ENCODE results near the gene SCRN3. TPM values are rescaled to one million over a fixed set of nuclear protein-coding genes. Genes with fewer than 3 reads are reported as not detected.
"Not testable (repeated sequence)": the region's sequence is repeated elsewhere in the genome, so short reads cannot be mapped to it uniquely, and the experiment has no call there.

The SCRN3 gene
- total RNA-seq, result 10 to 100 TPM; 15.3 to 18.4 TPM

GRCh38 chr2:174395284-174395968 is at the start of gene SCRN3:
Gene SCRN3 (plus strand): TSS chr2:174395730. CDS start chr2:174398284, 2,554 bp downstream.
- no peaks in the 10 kb centered on the region for H3K9me3 Mint-ChIP-seq
- CTCF ChIA-PET, result interaction anchor here (0.6 to 1.4 kb wide), 5 partner anchors 9 to 208 kb away, joined by 3 to 4 read pairs (median 3); no protein-coding TSS in a partner anchor
- H3K27me3 Mint-ChIP-seq, result no peaks in the 10 kb centered on the region
- POLR2A ChIA-PET, result interaction anchor here (0.6 to 1.5 kb wide), 10 partner anchors 59 to 431 kb away, joined by 3 to 7 read pairs (median 3); partner anchors contain the start of genes OLA1 and WIPF1
- peak; percentile 81 for DNase-seq
- peaks cover 42% of the 10 kb centered on the region for H3K4me1 Mint-ChIP-seq
- peaks cover 26% of the 10 kb centered on the region for H3K36me3 Mint-ChIP-seq (ENCODE audit: low read depth)
- H3K27ac Mint-ChIP-seq, result peak within 1 kb of the TSS; percentile 84
- peak within 1 kb of the TSS; percentile 91 for H3K4me3 Mint-ChIP-seq

DNA sequence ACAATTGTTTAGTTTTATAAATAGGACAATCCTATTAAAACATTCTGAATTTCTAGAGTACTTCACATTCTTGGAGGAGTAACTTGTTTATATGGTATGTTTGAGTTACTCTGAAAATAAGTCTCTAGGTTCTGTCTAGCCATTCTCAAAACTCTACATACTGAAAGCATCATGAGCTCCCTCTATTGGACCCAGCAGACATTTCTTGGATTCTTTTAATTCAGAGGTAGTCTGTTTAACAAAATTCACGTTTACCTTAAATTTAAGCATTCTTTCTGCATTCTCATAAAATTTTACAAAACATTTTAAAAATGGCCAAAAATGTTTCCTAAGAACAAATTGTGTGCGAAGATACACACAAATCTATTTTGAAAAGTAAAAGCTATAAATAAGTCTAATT is 45.5 kb upstream of the SCRN3 start:
- no peaks in the 10 kb centered on the region for H3K4me1 Mint-ChIP-seq
- H3K27me3 Mint-ChIP-seq, result peaks cover 8% of the 10 kb centered on the region
- CTCF ChIA-PET, result interaction anchor here (0.5 to 3.1 kb wide), 4 partner anchors 9 to 213 kb away, joined by 3 to 14 read pairs (median 3); no protein-coding TSS in a partner anchor
- no peak overlapping the region for H3K4me3 Mint-ChIP-seq
- peaks cover 9% of the 10 kb centered on the region for H3K36me3 Mint-ChIP-seq (ENCODE audit: low read depth)
- no peak overlapping the region for H3K27ac Mint-ChIP-seq
- no peaks in the 10 kb centered on the region for H3K9me3 Mint-ChIP-seq
- no peak for DNase-seq
- POLR2A ChIA-PET, result no interaction called here

GRCh38 chr2:174350593-174351181 is 44.8 kb upstream of the SCRN3 start:
- DNase-seq, result no peak
- Mint-ChIP-seq H3K9me3 (no peaks in the 10 kb centered on the region), H3K36me3 (ENCODE audit: low read depth) (peaks cover 9% of the 10 kb centered on the region), H3K27ac (no peak overlapping the region), H3K27me3 (peaks cover 2% of the 10 kb centered on the region), H3K4me1 (no peaks in the 10 kb centered on the region), H3K4me3 (no peak overlapping the region)
- POLR2A ChIA-PET, result no interaction called here
- CTCF ChIA-PET, result interaction anchor here (1.1 to 3.1 kb wide), 3 partner anchors 9 to 141 kb away, joined by 3 to 14 read pairs (median 3); no protein-coding TSS in a partner anchor

DNA sequence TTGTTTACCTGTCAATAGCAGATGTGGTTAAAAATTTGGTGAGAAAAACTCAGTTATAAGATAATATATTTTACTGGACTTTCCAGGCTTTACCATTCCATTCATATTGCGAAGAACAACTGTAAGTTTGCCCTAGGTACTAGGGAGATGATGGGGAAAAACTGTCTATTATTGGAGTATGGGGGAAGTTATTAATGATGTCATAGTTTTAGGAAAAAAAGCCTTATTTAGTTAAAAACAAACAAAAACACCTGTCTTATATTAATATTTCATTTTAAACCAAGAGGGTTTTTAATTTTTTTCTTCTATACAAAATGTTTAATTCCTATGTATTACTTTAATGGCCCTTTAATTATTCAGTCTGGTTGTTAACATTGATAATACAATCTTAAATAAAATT is 42.5 kb upstream of the SCRN3 start:
- Mint-ChIP-seq H3K27ac (no peak overlapping the region), H3K36me3 (ENCODE audit: low read depth) (peaks cover 9% of the 10 kb centered on the region), H3K4me3 (no peak overlapping the region), H3K9me3 (no peaks in the 10 kb centered on the region), H3K27me3 (no peaks in the 10 kb centered on the region), H3K4me1 (no peaks in the 10 kb centered on the region)
- ChIA-PET POLR2A (no interaction called here), CTCF (interaction anchor here (1.0 kb wide), 1 partner anchor 12 kb away, joined by 3 read pairs; no protein-coding TSS in a partner anchor)
- no peak for DNase-seq

DNA sequence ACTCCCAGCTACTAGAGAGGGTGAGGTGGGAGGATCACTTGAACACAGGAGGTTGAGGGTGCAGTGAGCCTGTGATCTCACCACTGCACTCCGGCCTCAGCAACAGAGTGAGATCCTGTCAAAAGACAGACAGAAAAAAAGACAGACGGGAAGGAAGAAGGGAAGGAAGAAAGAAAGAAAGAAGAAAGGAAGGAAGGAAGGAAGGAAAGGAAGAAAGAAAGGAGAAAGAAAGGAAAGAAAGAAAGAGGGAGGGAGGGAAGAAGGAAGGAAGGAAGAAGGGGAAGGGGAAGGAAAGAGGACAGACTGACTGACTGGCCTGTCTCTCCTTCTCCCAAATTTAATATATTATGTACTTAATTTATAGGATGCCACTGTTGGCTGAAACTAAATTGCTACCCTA is 39.2 kb upstream of the SCRN3 start:
- no peaks in the 10 kb centered on the region for H3K4me1 Mint-ChIP-seq
- no peak overlapping the region for H3K4me3 Mint-ChIP-seq
- no peaks in the 10 kb centered on the region for H3K9me3 Mint-ChIP-seq
- no peaks in the 10 kb centered on the region for H3K27me3 Mint-ChIP-seq
- POLR2A ChIA-PET, result no interaction called here
- peaks cover 9% of the 10 kb centered on the region for H3K36me3 Mint-ChIP-seq (ENCODE audit: low read depth)
- DNase-seq, result no peak
- H3K27ac Mint-ChIP-seq, result no peak overlapping the region
- CTCF ChIA-PET, result interaction anchor here (1.0 kb wide), 1 partner anchor 15 kb away, joined by 3 read pairs; no protein-coding TSS in a partner anchor

DNA sequence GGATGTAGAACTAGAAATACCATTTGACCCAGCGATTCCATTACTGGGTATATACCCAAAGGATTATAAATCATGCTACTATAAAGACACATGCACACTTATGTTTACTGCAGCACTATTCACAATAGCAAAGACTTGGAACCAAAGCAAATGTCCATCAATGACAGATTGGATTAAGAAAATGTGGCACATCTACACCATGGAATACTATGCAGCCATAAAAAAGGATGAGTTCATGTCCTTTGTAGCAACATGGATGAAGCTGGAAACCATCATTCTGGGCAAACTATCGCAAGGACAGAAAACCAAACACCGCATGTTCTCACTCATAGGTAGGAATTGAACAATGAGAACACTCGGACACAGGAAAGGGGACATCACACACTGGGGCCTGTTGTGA is 35.9 kb upstream of the SCRN3 start:
- POLR2A ChIA-PET, H3K4me3 Mint-ChIP-seq, H3K9me3 Mint-ChIP-seq, H3K27me3 Mint-ChIP-seq, DNase-seq, H3K4me1 Mint-ChIP-seq, H3K27ac Mint-ChIP-seq: not testable (repeated sequence)
- CTCF ChIA-PET, result interaction anchor here (0.8 kb wide), 1 partner anchor 24 kb away, joined by 3 read pairs; no protein-coding TSS in a partner anchor
- H3K36me3 Mint-ChIP-seq (ENCODE audit: low read depth), result peaks cover 29% of the 10 kb centered on the region

- ChIA-PET POLR2A (no interaction called here), CTCF (interaction anchor here (0.8 to 1.0 kb wide), 2 partner anchors 13 to 15 kb away, joined by 3 read pairs; no protein-coding TSS in a partner anchor)
- Mint-ChIP-seq H3K9me3 (peaks cover 11% of the 10 kb centered on the region), H3K4me3 (no peak overlapping the region), H3K27ac (no peak overlapping the region), H3K27me3 (no peaks in the 10 kb centered on the region), H3K4me1 (no peaks in the 10 kb centered on the region), H3K36me3 (ENCODE audit: low read depth) (peaks cover 53% of the 10 kb centered on the region)
- DNase-seq, result no peak
Observed at GRCh38 chr2:174362949-174363348, 32.6 kb upstream of the SCRN3 start.

- Mint-ChIP-seq H3K36me3 (ENCODE audit: low read depth) (peaks cover 53% of the 10 kb centered on the region), H3K9me3 (peaks cover 11% of the 10 kb centered on the region)
- H3K4me1 Mint-ChIP-seq, H3K27me3 Mint-ChIP-seq, CTCF ChIA-PET, DNase-seq, POLR2A ChIA-PET, H3K4me3 Mint-ChIP-seq, H3K27ac Mint-ChIP-seq: not testable (repeated sequence)
Observed at GRCh38 chr2:174363492-174364225, 31.9 kb upstream of the SCRN3 start.

DNA sequence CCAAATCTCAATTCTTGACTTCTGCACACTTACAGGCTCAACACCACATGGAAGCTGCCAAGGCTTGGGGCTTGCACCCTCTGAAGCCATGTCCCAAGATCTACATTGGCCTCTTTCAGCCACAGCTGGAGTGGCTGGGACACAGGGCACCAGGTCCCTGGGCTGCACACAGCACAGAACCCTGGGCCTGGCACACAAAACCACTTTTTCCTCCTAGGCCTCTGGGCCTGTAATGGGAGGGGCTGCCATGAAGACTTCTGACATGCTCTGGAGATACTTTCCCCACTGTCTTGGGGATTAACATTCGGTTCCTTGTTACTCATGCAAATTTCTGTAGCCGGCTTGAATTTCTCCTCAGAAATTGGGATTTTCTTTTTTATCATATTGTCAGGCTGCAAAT is 30.9 kb upstream of the SCRN3 start:
- POLR2A ChIA-PET, result no interaction called here
- CTCF ChIA-PET, result no interaction called here
- no peaks in the 10 kb centered on the region for H3K27me3 Mint-ChIP-seq
- no peak for DNase-seq
- H3K4me3 Mint-ChIP-seq, result no peak overlapping the region
- H3K4me1 Mint-ChIP-seq, result no peaks in the 10 kb centered on the region
- H3K27ac Mint-ChIP-seq, result no peak overlapping the region
- H3K9me3 Mint-ChIP-seq, result peaks cover 11% of the 10 kb centered on the region
- peaks cover 52% of the 10 kb centered on the region for H3K36me3 Mint-ChIP-seq (ENCODE audit: low read depth)

- CTCF ChIA-PET, result no interaction called here
- no peaks in the 10 kb centered on the region for H3K27me3 Mint-ChIP-seq
- no peak for DNase-seq
- POLR2A ChIA-PET, result no interaction called here
- H3K27ac Mint-ChIP-seq, result no peak overlapping the region
- peaks cover 50% of the 10 kb centered on the region for H3K36me3 Mint-ChIP-seq (ENCODE audit: low read depth)
- peaks cover 11% of the 10 kb centered on the region for H3K9me3 Mint-ChIP-seq
- no peaks in the 10 kb centered on the region for H3K4me1 Mint-ChIP-seq
- H3K4me3 Mint-ChIP-seq, result no peak overlapping the region
Observed at GRCh38 chr2:174365571-174365970, 30.0 kb upstream of the SCRN3 start.

DNA sequence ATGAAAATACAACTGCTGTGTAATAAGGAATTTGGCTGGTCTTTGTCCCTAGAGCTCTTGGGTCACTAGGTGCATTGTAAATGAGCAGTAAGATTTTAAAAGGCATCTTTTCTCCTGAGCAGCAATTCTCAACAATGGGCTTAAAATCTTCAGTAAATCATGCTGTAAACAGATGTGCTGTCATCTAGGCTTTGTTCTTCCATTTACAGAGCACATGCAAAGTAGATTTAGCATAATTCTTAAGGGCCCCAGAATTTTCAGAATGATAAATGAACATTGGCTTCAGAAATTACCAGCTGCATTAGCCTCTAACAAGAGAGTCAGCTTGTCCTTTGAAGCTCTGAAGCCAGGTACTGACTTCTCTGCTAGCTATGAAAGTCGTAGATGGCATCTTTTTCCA is 26.8 kb upstream of the SCRN3 start:
- CTCF ChIA-PET, result no interaction called here
- Mint-ChIP-seq H3K4me1 (no peaks in the 10 kb centered on the region), H3K9me3 (peaks cover 9% of the 10 kb centered on the region), H3K36me3 (ENCODE audit: low read depth) (peaks cover 39% of the 10 kb centered on the region), H3K27ac (no peak overlapping the region), H3K4me3 (no peak overlapping the region), H3K27me3 (no peaks in the 10 kb centered on the region)
- POLR2A ChIA-PET, result no interaction called here
- no peak for DNase-seq

DNA sequence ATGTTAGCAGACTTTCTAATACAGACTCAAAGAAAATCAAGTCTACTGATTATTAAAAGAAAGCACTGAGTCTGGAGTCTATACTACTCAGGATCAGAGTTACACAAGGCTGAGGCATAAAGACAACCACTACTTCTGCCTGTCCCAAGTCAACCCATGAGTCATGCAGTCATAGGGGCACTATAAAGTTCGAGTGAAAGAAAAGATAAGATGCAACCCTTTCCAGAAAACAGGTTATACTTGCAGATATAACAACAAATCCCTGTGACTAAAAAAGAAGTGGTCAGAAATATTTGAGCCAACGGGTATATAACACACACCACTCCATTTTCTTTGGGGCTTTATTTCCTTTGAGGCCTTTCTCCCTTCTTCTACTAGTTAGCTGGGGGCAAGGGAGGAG is 18.6 kb upstream of the SCRN3 start:
- Mint-ChIP-seq H3K4me3 (no peak overlapping the region), H3K36me3 (ENCODE audit: low read depth) (peaks cover 35% of the 10 kb centered on the region), H3K27me3 (no peaks in the 10 kb centered on the region), H3K27ac (no peak overlapping the region), H3K4me1 (no peaks in the 10 kb centered on the region), H3K9me3 (no peaks in the 10 kb centered on the region)
- DNase-seq, result no peak
- ChIA-PET CTCF (no interaction called here), POLR2A (no interaction called here)

DNA sequence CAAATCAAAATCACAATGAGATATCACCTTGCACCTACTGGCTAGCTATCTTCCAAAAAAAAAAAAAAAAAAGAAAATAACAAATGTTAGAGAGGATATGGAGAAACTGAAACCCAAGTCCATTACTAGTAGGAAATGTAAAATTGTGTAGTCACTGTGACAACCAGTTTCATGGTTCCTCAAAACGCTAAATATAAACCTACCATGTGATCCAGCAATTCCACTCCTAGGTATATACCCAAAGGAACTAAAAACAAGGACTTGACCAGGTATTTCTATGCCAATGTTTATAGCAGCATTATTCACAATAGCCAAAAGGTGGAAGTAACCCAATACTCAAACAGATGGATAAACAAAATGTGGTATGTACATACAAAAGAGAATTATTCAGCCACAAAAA is 11.7 kb upstream of the SCRN3 start:
- no peak overlapping the region for H3K27ac Mint-ChIP-seq

More for the DNA sequence above, 11.7 kb upstream of the SCRN3 start:
- Mint-ChIP-seq H3K9me3 (no peaks in the 10 kb centered on the region), H3K27me3 (no peaks in the 10 kb centered on the region), H3K4me1 (peaks cover 4% of the 10 kb centered on the region), H3K4me3 (no peak overlapping the region), H3K36me3 (ENCODE audit: low read depth) (peaks cover 38% of the 10 kb centered on the region)
- no peak for DNase-seq
- ChIA-PET CTCF (interaction anchor here (0.6 kb wide), 1 partner anchor 37 kb away, joined by 3 read pairs; no protein-coding TSS in a partner anchor), POLR2A (no interaction called here)

Data from activated CD4-positive, alpha-beta memory T cell treated with anti-CD3 and anti-CD28 coated beads, Interleukin-2, amount 10 ng/mL, durations not matched to agents 7 days and 5 days (primary cell).